Spleen (tissue), 7 donors: ENCODE data around the gene KIF16B.

ENCODE experiments used
- POLR2A ChIP-seq, 3 donors: fragments of 450-650 bp; IDR thresholded peaks; one replicate each; pipeline ENCODE4 v1.5.1; 2017; ENCODE audit warnings: antibody characterized with exemption in 3 of 3, mild to moderate bottlenecking in 1 of 3
- TF ChIP-seq, protein P1 (sequence below), 11 experiments: fragments of 200-600 bp in 7 of 11; fragments of 450-650 bp in 4 of 11; sonication (generic) in 4 of 11; IDR thresholded peaks in 8 of 11; conservative IDR thresholded peaks in 3 of 11; 1 replicate in 7 of 11; 2 replicates in 4 of 11; pipeline versions ENCODE4 v1.4.0 to v1.8.0; 2016 to 2021; ENCODE audit warnings: antibody characterized with exemption in 11 of 11, inconsistent platforms in 4 of 11, mild to moderate bottlenecking in 1 of 11
- donor health status: DM: no; HTN: no; CAD: no; lungs with moderate emphysema.
- donor health status: DM: no; HTN: no; CAD: no.
- donor health status: DM: no; HTN: no; CAD: no.

DNA sequence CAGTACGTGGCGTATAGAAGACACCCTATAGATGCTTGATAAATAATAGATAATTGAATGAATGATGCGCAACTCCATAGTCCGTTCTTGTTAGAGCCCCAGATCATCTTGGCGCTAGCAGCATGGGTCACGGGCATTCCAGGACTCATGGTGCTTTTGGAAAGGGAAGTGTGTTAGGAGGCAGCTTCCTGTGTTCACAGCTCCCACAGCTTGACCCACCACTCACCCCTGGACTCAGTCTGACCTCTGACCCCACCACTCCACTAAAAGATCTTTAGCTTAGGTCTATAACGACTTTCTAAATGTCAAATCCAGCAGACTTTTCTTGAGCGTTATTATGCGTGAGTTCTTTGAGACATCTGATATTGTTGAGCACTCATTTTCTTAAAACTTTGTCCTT is 35.8 kb upstream of the KIF16B start:
- TF ChIP-seq, protein P1, sequence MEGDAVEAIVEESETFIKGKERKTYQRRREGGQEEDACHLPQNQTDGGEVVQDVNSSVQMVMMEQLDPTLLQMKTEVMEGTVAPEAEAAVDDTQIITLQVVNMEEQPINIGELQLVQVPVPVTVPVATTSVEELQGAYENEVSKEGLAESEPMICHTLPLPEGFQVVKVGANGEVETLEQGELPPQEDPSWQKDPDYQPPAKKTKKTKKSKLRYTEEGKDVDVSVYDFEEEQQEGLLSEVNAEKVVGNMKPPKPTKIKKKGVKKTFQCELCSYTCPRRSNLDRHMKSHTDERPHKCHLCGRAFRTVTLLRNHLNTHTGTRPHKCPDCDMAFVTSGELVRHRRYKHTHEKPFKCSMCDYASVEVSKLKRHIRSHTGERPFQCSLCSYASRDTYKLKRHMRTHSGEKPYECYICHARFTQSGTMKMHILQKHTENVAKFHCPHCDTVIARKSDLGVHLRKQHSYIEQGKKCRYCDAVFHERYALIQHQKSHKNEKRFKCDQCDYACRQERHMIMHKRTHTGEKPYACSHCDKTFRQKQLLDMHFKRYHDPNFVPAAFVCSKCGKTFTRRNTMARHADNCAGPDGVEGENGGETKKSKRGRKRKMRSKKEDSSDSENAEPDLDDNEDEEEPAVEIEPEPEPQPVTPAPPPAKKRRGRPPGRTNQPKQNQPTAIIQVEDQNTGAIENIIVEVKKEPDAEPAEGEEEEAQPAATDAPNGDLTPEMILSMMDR (IDR thresholded peaks at IDR 0.05 in 8 of 11, conservative IDR thresholded peaks at IDR 0.05 in 3 of 11) = no peak
- TF ChIP-seq POLR2A (IDR thresholded peaks at IDR 0.05) = no peak
